CD4-positive, CD25-positive, alpha-beta regulatory T cell (primary cell): ENCODE results near the gene SYTL3. TPM values are rescaled to one million over a fixed set of nuclear protein-coding genes. Genes with fewer than 3 reads are reported as not detected.
A peak's percentile ranks its signal among the peaks of the same experiment; 100 is the strongest.

Experiments used
- ATAC-seq, 2 donors: fragments of 150-1000 bp; cut with Tn5 transposase; one replicate each; pipeline ENCODE4 v1.10.0; 2021; ENCODE audit warnings: low read depth in 2 of 2, moderate number of reproducible peaks in 2 of 2, moderate library complexity in 1 of 2
- DNase-seq, 3 donors: peaks; one replicate each; pipeline versions ENCODE4 v3.0.0 to v3.0.0-alpha.2; 2012 to 2022; ENCODE audit warnings: mixed read lengths in 1 of 3
- H3K27ac ChIP-seq: one replicate; pipeline ENCODE4 v1.7.0; 2013; ENCODE audit warnings: mild to moderate bottlenecking, low read length; ENCODE audit not compliant: insufficient read depth, poor library complexity, severe bottlenecking
- H3K27me3 ChIP-seq: one replicate; pipeline ENCODE4 v1.7.0; 2013; ENCODE audit warnings: low read length; ENCODE audit not compliant: control insufficient read depth, insufficient read depth
- H3K36me3 ChIP-seq: one replicate; pipeline ENCODE4 v1.7.0; 2013; ENCODE audit warnings: mild to moderate bottlenecking, low read length, moderate library complexity; ENCODE audit not compliant: control insufficient read depth, insufficient read depth
- H3K4me1 ChIP-seq: 2 replicates; pipeline ENCODE4 v1.7.0; 2013; ENCODE audit warnings: mild to moderate bottlenecking, low read length; ENCODE audit not compliant: insufficient read depth, control insufficient read depth, poor library complexity, severe bottlenecking
- H3K4me3 ChIP-seq: one replicate; pipeline ENCODE4 v1.7.0; 2013; ENCODE audit warnings: low read depth, mild to moderate bottlenecking, low read length, moderate library complexity
- H3K9me3 ChIP-seq, 2 experiments: 1 replicate in 1 of 2; 2 replicates in 1 of 2; pipeline ENCODE4 v1.7.0; 2013; ENCODE audit warnings: low read length in 2 of 2, mild to moderate bottlenecking in 1 of 2, moderate library complexity in 1 of 2; ENCODE audit not compliant: control insufficient read depth in 2 of 2
- H3K27ac Mint-ChIP-seq, 3 donors: one replicate each; pipeline ENCODE4 v1.8.0; 2020 to 2022; ENCODE audit warnings: mild to moderate bottlenecking in 3 of 3, mixed read lengths in 3 of 3, moderate library complexity in 2 of 3
- H3K27me3 Mint-ChIP-seq: one replicate; pipeline ENCODE4 v1.8.0; 2022; ENCODE audit warnings: mild to moderate bottlenecking, mixed read lengths
- H3K36me3 Mint-ChIP-seq: one replicate; pipeline ENCODE4 v1.8.0; 2020; ENCODE audit warnings: mixed read lengths
- H3K4me1 Mint-ChIP-seq, 4 donors: one replicate each; pipeline ENCODE4 v1.8.0; 2020 to 2022; ENCODE audit warnings: mixed read lengths in 4 of 4, mild to moderate bottlenecking in 1 of 4
- H3K4me3 Mint-ChIP-seq, 4 donors: one replicate each; pipeline ENCODE4 v1.8.0; 2020 to 2022; ENCODE audit warnings: mild to moderate bottlenecking in 4 of 4, mixed read lengths in 4 of 4, moderate library complexity in 3 of 4
- H3K9me3 Mint-ChIP-seq, 7 donors: one replicate each; pipeline ENCODE4 v1.8.0; 2020 to 2022; ENCODE audit warnings: mixed read lengths in 7 of 7, mild to moderate bottlenecking in 3 of 7, moderate library complexity in 2 of 7
- polyA plus RNA-seq, 4 donors: library from polyadenylated mRNA; unstranded; fragments of 300-500 nt; fragmentation: Illumina TruSeq; gene quantifications; one replicate each; pipeline ENCODE4 v1.2.3, GENCODE V29; 2021
- total RNA-seq: library from RNA; stranded (reverse); gene quantifications from one replicate; pipeline ENCODE4 v1.2.3, GENCODE V29; 2022

The SYTL3 gene
- total and polyA plus RNA-seq, 5 donors from 2014 or later = 12.2 to 54.8 (median 14.1) TPM

DNA sequence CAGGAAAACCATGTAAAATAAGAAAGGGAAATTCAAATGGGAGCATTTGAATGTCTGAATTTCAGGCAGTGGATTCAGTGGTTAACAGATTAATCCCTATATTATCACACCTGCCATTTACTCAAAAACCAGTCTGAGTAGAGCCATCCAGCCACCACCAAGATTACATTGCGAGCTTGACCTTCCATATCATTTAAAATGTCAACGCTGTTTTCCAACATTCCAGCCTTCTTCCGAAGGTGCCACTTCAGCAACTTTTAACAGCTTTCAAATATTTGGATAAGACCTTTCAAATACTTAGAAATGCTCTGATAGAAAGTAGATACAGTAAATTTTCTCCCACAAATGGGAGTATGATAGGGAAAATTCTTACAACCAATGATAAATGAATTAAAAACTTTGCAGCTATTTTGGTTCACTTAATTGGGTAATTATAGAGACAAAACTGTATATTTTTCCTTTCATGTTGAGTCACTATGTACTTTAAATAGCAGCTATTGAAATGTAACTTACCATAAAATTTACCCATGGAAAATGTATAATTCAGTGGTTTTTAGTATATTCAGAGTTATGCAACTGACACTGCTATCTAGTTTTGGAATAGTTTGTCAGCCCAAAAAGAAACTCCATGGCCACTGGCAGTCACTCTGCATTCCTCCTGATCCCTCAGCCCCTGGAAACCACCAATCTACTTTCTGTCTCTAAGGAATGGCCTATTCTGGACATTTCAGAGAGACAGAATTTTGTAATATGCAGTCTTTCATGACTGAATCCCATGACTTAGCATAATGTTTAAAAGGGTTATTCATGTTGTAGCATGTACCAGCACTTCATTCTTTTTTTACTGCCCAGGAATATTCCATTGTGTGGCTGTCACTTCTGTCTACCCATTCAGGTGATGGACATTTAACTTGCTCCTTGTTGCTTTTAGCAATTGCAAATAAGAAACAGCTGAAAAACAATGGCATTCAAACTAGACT, 147.8 kb downstream of the SYTL3 start:
- Mint-ChIP-seq H3K9me3 (peaks cover 0 to 1% (median 0%) of the 10 kb centered on the region in 7 donors), H3K27ac (peak overlapping the region; percentile 62 to 84 (median 63)), H3K4me1 (peaks cover 49 to 94% (median 82%) of the 10 kb centered on the region in 4 donors), H3K4me3 (peak overlapping the region in 3 of 4 donors; percentile 22 to 62 (median 60)), H3K36me3 (peaks cover 11% of the 10 kb centered on the region), H3K27me3 (no peaks in the 10 kb centered on the region)
- peak overlapping the region; percentile 14 for H3K27ac ChIP-seq
- no peak for ATAC-seq
- peaks cover 41% of the 10 kb centered on the region for H3K36me3 ChIP-seq
- H3K4me3 ChIP-seq = peak overlapping the region; percentile 37
- DNase-seq = no peak
- peaks cover 95% of the 10 kb centered on the region for H3K4me1 ChIP-seq
- H3K9me3 ChIP-seq = no peaks in the 10 kb centered on the region
- no peaks in the 10 kb centered on the region for H3K27me3 ChIP-seq

GRCh38 chr6:158798311-158798710, 148.5 kb downstream of the SYTL3 start:
- ATAC-seq (no peak), DNase-seq (no peak)
- Histone ChIP-seq H3K27ac (no peak overlapping the region), H3K9me3 (no peaks in the 10 kb centered on the region), H3K36me3 (peaks cover 41% of the 10 kb centered on the region), H3K27me3 (no peaks in the 10 kb centered on the region), H3K4me3 (peak overlapping the region; percentile 37), H3K4me1 (peaks cover 95% of the 10 kb centered on the region)
- peak overlapping the region in 3 of 4 donors; percentile 49 to 76 (median 62) for H3K4me3 Mint-ChIP-seq
- H3K36me3 Mint-ChIP-seq = peaks cover 11% of the 10 kb centered on the region
- peaks cover 0 to 1% (median 0%) of the 10 kb centered on the region in 7 donors for H3K9me3 Mint-ChIP-seq
- H3K27ac Mint-ChIP-seq = peak overlapping the region in 1 of 3 donors; percentile 92
- H3K4me1 Mint-ChIP-seq = peaks cover 48 to 95% (median 82%) of the 10 kb centered on the region in 4 donors
- no peaks in the 10 kb centered on the region for H3K27me3 Mint-ChIP-seq

- ATAC-seq (no peak), DNase-seq (no peak)
- H3K36me3 Mint-ChIP-seq = peaks cover 12% of the 10 kb centered on the region
- Histone ChIP-seq H3K36me3 (peaks cover 41% of the 10 kb centered on the region), H3K27me3 (no peaks in the 10 kb centered on the region), H3K9me3 (no peaks in the 10 kb centered on the region), H3K27ac (peak overlapping the region; percentile 43), H3K4me3 (peak overlapping the region; percentile 60), H3K4me1 (peaks cover 94% of the 10 kb centered on the region)
- H3K27me3 Mint-ChIP-seq = no peaks in the 10 kb centered on the region
- peak overlapping the region; percentile 71 to 92 (median 78) for H3K27ac Mint-ChIP-seq
- H3K4me3 Mint-ChIP-seq = peak overlapping the region; percentile 52 to 76 (median 68)
- H3K4me1 Mint-ChIP-seq = peaks cover 52 to 94% (median 83%) of the 10 kb centered on the region in 4 donors
- H3K9me3 Mint-ChIP-seq = peaks cover 0 to 1% (median 0%) of the 10 kb centered on the region in 7 donors
These were observed 149.4 kb downstream of the SYTL3 start for GRCh38 chr6:158799051-158799792.

- H3K4me1 Mint-ChIP-seq = peaks cover 45 to 94% (median 83%) of the 10 kb centered on the region in 4 donors
- Histone ChIP-seq H3K9me3 (no peaks in the 10 kb centered on the region), H3K27me3 (no peaks in the 10 kb centered on the region), H3K4me1 (peaks cover 92% of the 10 kb centered on the region), H3K4me3 (peak overlapping the region; percentile 45), H3K27ac (peak overlapping the region; percentile 7), H3K36me3 (peaks cover 35% of the 10 kb centered on the region)
- peak overlapping the region; percentile 30 to 62 (median 44) for H3K4me3 Mint-ChIP-seq
- H3K36me3 Mint-ChIP-seq = peaks cover 29% of the 10 kb centered on the region
- DNase-seq (no peak), ATAC-seq (no peak)
- H3K9me3 Mint-ChIP-seq = peaks cover 0 to 1% (median 0%) of the 10 kb centered on the region in 7 donors
- no peaks in the 10 kb centered on the region for H3K27me3 Mint-ChIP-seq
- H3K27ac Mint-ChIP-seq = peak overlapping the region in 2 of 3 donors; percentile 80
These were observed 151.9 kb downstream of the SYTL3 start for GRCh38 chr6:158801655-158802294.

DNA sequence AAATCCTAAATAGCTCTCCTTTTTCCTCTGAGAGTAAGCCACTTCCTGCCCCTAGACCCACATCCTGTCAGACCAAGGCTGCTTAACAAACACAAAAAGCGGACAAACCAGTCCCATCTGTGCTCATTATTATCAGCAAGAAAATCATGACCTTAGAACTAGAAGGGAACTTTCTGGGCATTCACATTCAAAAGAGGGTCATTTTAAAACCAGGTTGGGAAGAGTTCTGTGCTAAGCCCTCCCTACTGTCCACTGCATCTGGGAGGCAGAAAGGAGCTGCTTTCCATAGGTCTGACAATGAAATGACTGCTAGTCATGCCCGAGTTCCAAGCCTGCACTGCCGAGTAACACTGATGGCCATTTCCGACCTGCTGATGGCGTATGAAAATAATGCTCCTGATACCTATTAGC, 153.9 kb downstream of the SYTL3 start:
- DNase-seq (peak; percentile 49 to 83 (median 73)), ATAC-seq (peak; percentile 66 to 69)
- peak overlapping the region; percentile 84 for H3K27ac ChIP-seq
- H3K4me3 Mint-ChIP-seq = peak overlapping the region; percentile 63 to 89 (median 84)
- peaks cover 44% of the 10 kb centered on the region for H3K36me3 Mint-ChIP-seq
- H3K27me3 ChIP-seq = no peaks in the 10 kb centered on the region
- peaks cover 0 to 1% (median 0%) of the 10 kb centered on the region in 7 donors for H3K9me3 Mint-ChIP-seq
- H3K4me1 Mint-ChIP-seq = peaks cover 38 to 96% (median 84%) of the 10 kb centered on the region in 4 donors
- H3K4me3 ChIP-seq = peak overlapping the region; percentile 72
- peaks cover 46% of the 10 kb centered on the region for H3K36me3 ChIP-seq
- H3K4me1 ChIP-seq = peaks cover 93% of the 10 kb centered on the region
- H3K27ac Mint-ChIP-seq = peak overlapping the region; percentile 90 to 93 (median 91)
- H3K9me3 ChIP-seq = no peaks in the 10 kb centered on the region
- H3K27me3 Mint-ChIP-seq = no peaks in the 10 kb centered on the region

DNA sequence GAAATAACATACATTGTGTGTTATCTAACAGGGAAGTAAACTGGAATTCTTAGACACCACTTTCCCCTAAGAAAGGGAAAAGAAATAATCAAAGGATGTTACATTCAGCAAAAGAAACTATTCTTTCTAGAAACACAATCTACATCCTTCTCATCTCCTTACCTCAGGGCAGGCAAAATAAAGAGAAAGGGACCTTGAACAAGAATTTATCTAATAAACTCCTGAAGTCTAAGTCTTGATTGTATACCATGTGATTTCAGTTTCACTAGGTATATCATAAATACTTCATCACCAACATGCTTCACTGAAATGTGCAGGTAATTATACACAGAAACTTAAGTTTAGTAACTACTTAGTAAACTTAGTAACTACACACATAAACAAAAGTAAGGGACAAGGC, 154.4 kb downstream of the SYTL3 start:
- ATAC-seq (no peak), DNase-seq (peak in 1 of 3 donors; percentile 24)
- Mint-ChIP-seq H3K27me3 (no peaks in the 10 kb centered on the region), H3K9me3 (peaks cover 0 to 1% (median 0%) of the 10 kb centered on the region in 7 donors), H3K4me3 (peak overlapping the region; percentile 63 to 89 (median 84)), H3K36me3 (peaks cover 49% of the 10 kb centered on the region), H3K4me1 (peaks cover 33 to 96% (median 84%) of the 10 kb centered on the region in 4 donors), H3K27ac (peak overlapping the region; percentile 90 to 93 (median 91))
- Histone ChIP-seq H3K4me1 (peaks cover 93% of the 10 kb centered on the region), H3K27ac (peak overlapping the region; percentile 84), H3K36me3 (peaks cover 42% of the 10 kb centered on the region), H3K9me3 (no peaks in the 10 kb centered on the region), H3K4me3 (peak overlapping the region; percentile 72), H3K27me3 (no peaks in the 10 kb centered on the region)
